Duodenal mucosa (tissue), 2 donors: ENCODE results near the gene RAG1.
"Not testable (repeated sequence)": the region's sequence is repeated elsewhere in the genome, so short reads cannot be mapped to it uniquely, and the experiment has no call there.

Experiments used
- H3K27ac ChIP-seq: one replicate; pipeline ENCODE4 v1.7.0; 2013; ENCODE audit warnings: low read depth, low read length
- H3K27me3 ChIP-seq, 2 donors: one replicate each; pipeline ENCODE4 v1.7.0; 2013; ENCODE audit warnings: low read length in 2 of 2, control low read depth in 1 of 2; ENCODE audit not compliant: insufficient read depth in 2 of 2, control insufficient read depth in 1 of 2
- H3K36me3 ChIP-seq, 2 donors: one replicate each; pipeline ENCODE4 v1.7.0; 2013; ENCODE audit warnings: low read length in 2 of 2, control low read depth in 1 of 2; ENCODE audit not compliant: insufficient read depth in 2 of 2, control insufficient read depth in 1 of 2
- H3K4me1 ChIP-seq, 2 donors: one replicate each; pipeline ENCODE4 v1.7.0; 2013; ENCODE audit warnings: low read length in 2 of 2, control low read depth in 1 of 2; ENCODE audit not compliant: insufficient read depth in 2 of 2, control insufficient read depth in 1 of 2
- H3K4me3 ChIP-seq, 2 donors: one replicate each; pipeline ENCODE4 v1.7.0; 2013; ENCODE audit warnings: low read length in 2 of 2, low read depth in 1 of 2
- H3K9ac ChIP-seq, 2 donors: one replicate each; pipeline ENCODE4 v1.7.0; 2013; ENCODE audit warnings: low read length in 2 of 2, low read depth in 1 of 2
- H3K9me3 ChIP-seq, 2 donors: one replicate each; pipeline ENCODE4 v1.7.0; 2013; ENCODE audit warnings: low read length in 2 of 2, control low read depth in 1 of 2; ENCODE audit not compliant: control insufficient read depth in 1 of 2

RAG1 gene

GRCh38 chr11:36567694-36568093, at the start of gene RAG1:
TSS of gene RAG1 (plus strand) at chr11:36568007. CDS start at chr11:36573305, 5,298 bp downstream.
- Histone ChIP-seq H3K4me1 (peaks cover 4 to 5% of the 10 kb centered on the region in 2 donors), H3K27me3 (no peaks in the 10 kb centered on the region), H3K4me3 (no peak within 1 kb of the TSS), H3K9me3 (no peaks in the 10 kb centered on the region), H3K9ac (no peak within 1 kb of the TSS), H3K36me3 (no peaks in the 10 kb centered on the region), H3K27ac (no peak within 1 kb of the TSS)

GRCh38 chr11:36530840-36531239, 37.0 kb upstream of the RAG1 start:
- H3K36me3 ChIP-seq, result no peaks in the 10 kb centered on the region
- no peaks in the 10 kb centered on the region for H3K9me3 ChIP-seq
- no peak overlapping the region for H3K9ac ChIP-seq

DNA sequence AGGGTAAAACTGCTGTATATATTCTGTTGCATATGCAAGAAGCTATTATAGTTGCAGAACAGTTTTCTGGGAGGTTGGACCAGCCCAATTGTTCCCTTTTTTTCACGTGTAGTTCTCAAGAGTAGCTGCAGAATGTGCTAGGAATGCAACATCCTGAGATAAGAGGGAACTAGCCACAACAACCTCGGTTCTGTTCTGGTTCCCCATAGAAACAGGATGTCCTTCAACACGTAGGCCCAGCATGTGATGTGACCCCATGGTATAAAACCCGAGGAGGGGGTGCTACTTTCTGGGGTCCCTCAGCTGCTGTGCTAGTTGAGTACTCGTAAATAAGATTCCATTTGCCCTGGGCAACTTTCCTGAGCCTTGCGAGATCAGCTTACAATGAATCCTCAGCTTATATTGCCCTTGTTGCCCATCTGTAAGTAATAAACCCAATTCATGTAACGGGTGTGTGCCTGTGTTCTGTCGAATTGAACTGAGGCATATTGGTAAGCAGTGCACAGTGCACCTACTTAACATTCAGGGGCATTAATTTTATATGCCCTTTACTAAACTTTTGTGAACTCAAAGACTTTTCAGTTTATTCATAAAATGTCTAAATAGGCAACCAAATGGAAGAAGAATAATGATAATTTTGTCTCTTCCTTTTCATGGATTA, 34.7 kb upstream of the RAG1 start:
- Histone ChIP-seq H3K27me3 (no peaks in the 10 kb centered on the region), H3K9me3 (no peaks in the 10 kb centered on the region), H3K4me1 (no peaks in the 10 kb centered on the region), H3K9ac (no peak overlapping the region), H3K27ac (no peak overlapping the region), H3K4me3 (no peak overlapping the region), H3K36me3 (no peaks in the 10 kb centered on the region)

More at GRCh38 chr11:36530840-36531239, 37.0 kb upstream of the RAG1 start:
- Histone ChIP-seq H3K27me3 (no peaks in the 10 kb centered on the region), H3K4me3 (no peak overlapping the region), H3K4me1 (no peaks in the 10 kb centered on the region), H3K27ac (no peak overlapping the region)

DNA sequence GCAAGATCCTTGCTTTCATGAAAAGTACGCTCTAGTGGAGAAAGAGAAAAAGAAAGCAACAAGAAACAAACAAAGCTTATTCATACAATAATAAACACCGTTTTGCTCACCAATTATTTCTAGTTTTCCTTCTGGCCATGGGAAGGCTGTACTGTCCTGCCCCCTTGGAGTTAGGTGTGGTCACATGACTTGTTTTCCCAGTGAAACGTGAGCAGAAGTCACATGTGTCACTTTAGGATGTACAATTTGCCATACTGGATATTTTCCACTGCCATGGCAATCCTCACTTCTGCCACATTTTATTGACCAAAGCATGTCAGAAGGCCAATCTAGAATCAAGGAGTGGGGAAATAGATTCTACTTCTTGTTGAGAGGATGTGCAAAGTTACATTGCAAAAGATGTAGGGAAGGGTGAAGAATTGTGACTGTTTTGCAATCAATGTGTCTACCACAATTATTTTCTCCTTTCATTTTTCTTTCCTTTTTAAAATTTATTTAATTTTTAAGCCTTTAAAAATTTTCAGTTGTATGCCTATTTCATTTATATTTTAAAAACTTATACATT, 33.4 kb upstream of the RAG1 start:
- H3K9me3 ChIP-seq, result no peaks in the 10 kb centered on the region
- no peaks in the 10 kb centered on the region for H3K36me3 ChIP-seq
- H3K9ac ChIP-seq, result no peak overlapping the region
- H3K4me3 ChIP-seq, result no peak overlapping the region
- H3K4me1 ChIP-seq, result no peaks in the 10 kb centered on the region
- H3K27me3 ChIP-seq, result no peaks in the 10 kb centered on the region
- no peak overlapping the region for H3K27ac ChIP-seq

DNA sequence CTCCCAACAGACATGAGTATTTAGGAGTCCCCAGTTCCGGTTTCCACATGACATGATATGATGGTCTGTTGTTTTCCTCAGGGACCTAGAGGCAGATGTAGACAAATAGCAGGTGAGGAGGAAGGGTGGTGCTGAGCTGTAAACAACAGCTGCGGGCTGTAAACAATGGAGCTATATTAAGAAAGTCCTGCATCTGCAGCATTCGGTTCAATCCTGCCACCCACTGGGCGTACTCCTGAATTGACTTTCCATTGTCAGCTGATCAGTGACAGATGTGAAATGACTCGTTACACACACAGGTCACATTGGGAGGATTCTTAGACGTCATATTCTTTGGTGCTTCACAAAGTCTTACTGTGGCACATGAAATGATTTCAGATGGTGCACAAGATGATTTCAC, 26.8 kb upstream of the RAG1 start:
- H3K27ac ChIP-seq, result no peak overlapping the region

DNA sequence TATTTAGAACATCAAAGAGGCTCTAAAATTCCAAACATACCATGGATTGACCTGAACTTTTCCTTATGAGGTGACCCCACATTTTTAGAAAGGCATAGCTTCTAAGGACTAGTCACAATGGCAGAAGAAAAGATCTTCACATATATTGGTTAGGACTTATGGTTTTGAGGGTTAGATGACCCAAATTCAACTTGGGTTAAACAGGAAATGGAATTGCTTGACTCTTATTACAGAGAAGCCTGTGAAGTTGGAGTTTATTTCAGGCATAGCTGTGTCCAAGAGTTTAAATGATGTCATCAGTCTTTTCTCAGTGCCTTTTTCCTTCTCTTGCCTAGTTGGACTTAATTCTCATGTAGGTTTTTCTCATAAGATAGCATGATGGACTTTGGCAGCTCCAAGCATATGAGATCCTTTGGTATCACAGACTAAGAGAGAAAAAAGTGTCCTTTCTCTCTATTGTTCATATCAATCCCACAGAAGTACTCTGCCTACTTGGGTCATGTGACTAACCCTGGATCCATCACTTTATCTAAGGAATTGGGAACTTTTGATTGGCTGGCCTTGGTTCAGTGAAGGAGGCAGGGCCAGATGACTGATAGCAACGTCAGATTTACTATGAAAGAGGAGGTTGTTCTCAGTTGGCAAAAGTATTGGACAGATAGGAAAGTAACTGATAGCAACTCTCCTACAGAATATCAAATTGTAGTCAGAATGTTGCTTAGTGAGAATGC, 17.3 kb upstream of the RAG1 start:
- no peaks in the 10 kb centered on the region for H3K36me3 ChIP-seq
- no peak overlapping the region for H3K4me3 ChIP-seq
- H3K9ac ChIP-seq, result no peak overlapping the region
- H3K27ac ChIP-seq, result no peak overlapping the region
- no peaks in the 10 kb centered on the region for H3K9me3 ChIP-seq
- H3K4me1 ChIP-seq, result no peaks in the 10 kb centered on the region
- H3K27me3 ChIP-seq, result no peaks in the 10 kb centered on the region

More for the DNA sequence above, 26.8 kb upstream of the RAG1 start:
- H3K9ac ChIP-seq, result no peak overlapping the region
- H3K9me3 ChIP-seq, result no peaks in the 10 kb centered on the region
- H3K27me3 ChIP-seq, result peaks cover 0 to 5% of the 10 kb centered on the region in 2 donors
- no peak overlapping the region for H3K4me3 ChIP-seq
- H3K4me1 ChIP-seq, result no peaks in the 10 kb centered on the region
- no peaks in the 10 kb centered on the region for H3K36me3 ChIP-seq

- not testable (repeated sequence) for H3K36me3 ChIP-seq, H3K9ac ChIP-seq, H3K27ac ChIP-seq, H3K4me1 ChIP-seq, H3K9me3 ChIP-seq, H3K4me3 ChIP-seq, H3K27me3 ChIP-seq
These were observed 10.4 kb upstream of the RAG1 start for GRCh38 chr11:36557390-36557789.

DNA sequence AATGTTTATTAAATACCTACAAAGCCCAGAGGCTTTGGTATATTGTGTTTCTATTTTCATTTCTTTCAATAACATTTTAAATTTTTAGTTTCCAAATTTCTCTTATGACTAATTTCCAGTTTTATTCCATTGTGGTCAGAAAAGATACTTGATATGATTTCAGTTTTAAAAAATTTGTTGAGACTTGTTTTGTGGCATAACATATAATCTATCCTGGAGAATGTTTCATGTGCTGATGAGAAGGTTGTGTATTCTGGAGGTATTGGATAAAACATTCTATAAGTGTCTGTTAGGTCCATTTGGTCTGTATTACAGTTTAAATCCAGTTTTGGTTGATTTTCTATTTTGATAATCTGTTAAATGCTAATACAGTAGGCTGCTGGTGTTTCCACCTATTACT, 9.8 kb upstream of the RAG1 start:
- H3K27me3 ChIP-seq, result no peaks in the 10 kb centered on the region
- peaks cover 0 to 5% of the 10 kb centered on the region in 2 donors for H3K4me1 ChIP-seq
- no peak overlapping the region for H3K27ac ChIP-seq
- H3K9me3 ChIP-seq, result no peaks in the 10 kb centered on the region
- H3K9ac ChIP-seq, result no peak overlapping the region
- H3K4me3 ChIP-seq, result peak overlapping the region in 1 of 2 donors; percentile 61
- no peaks in the 10 kb centered on the region for H3K36me3 ChIP-seq

DNA sequence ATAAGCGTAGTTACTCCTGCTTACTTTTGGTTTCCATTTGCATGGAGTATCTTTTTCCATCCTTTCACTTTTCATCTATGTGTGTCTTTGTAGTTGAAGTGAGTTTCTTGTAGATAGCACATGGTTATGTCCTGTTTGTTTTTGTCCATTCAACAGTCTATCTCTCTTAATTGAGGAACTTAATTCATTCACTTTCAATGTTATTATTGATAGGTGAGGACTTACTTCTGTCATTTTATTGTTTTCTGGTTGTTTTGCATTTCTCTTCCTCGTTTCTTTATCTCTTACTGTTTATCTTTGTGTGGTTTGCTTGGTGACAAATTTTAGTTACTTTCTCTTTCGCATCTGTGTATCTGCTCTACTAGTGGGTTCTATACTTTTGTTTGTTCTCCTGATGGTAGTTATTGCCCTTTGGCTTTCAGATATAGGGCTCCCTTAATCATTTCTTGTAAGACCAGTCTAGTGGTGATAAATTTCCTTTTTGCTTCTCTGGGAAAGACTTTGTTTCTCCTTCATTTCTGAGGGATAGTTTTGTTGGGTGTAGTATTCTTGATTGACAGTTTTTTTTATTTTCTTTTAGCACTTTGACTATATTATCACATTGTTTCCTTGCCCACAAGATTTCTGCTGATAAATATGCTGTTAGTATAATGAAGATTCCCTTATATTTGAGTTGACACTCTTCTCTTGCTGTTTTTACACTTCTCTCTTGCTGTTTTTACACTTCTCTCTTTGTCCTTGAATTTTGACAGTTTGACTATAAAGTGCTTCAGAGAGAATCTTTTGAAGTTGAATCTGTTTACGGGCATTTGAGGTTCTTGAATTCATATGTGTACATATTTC, 9.0 kb upstream of the RAG1 start:
- peak overlapping the region; percentile 32 to 61 for H3K4me3 ChIP-seq

More for the DNA sequence above, 9.0 kb upstream of the RAG1 start:
- H3K27ac ChIP-seq, result no peak overlapping the region
- H3K36me3 ChIP-seq, result no peaks in the 10 kb centered on the region
- H3K4me1 ChIP-seq, result peaks cover 0 to 5% of the 10 kb centered on the region in 2 donors
- no peaks in the 10 kb centered on the region for H3K27me3 ChIP-seq
- no peak overlapping the region for H3K9ac ChIP-seq
- no peaks in the 10 kb centered on the region for H3K9me3 ChIP-seq
